NT2/D1 (cell line): ENCODE results near the gene CMBL.

Experiments used
- DNase-seq: peaks from one replicate; pipeline ENCODE4 v3.0.0-alpha.2; 2011; ENCODE audit warnings: low read depth, low spot score
- H3K27me3 ChIP-seq: 2 replicates; pipeline ENCODE4 v1.6.0; 2011; ENCODE audit warnings: mild to moderate bottlenecking; ENCODE audit not compliant: insufficient read length, insufficient read depth
- H3K36me3 ChIP-seq: 2 replicates; pipeline ENCODE4 v1.6.1; 2011; ENCODE audit warnings: mild to moderate bottlenecking, low read length, mixed read lengths; ENCODE audit not compliant: insufficient read depth, insufficient read length
- H3K4me1 ChIP-seq: 2 replicates; pipeline ENCODE4 v1.5.1; 2011; ENCODE audit not compliant: insufficient read depth, insufficient read length
- H3K4me3 ChIP-seq: 2 replicates; pipeline ENCODE4 v1.5.1; 2011; ENCODE audit warnings: low read depth; ENCODE audit not compliant: insufficient read length
- H3K9ac ChIP-seq: 2 replicates; pipeline ENCODE4 v1.6.0; 2011; ENCODE audit warnings: low read depth; ENCODE audit not compliant: insufficient read length
- H3K9me3 ChIP-seq: 2 replicates; pipeline ENCODE4 v1.5.1; 2011; ENCODE audit warnings: mild to moderate bottlenecking, low read length; ENCODE audit not compliant: insufficient read depth
- SUZ12 ChIP-seq: IDR thresholded peaks from 2 replicates; pipeline ENCODE4 v1.6.1; 2011; ENCODE audit not compliant: insufficient read length, insufficient read depth; ENCODE audit errors: extremely low read depth
- YY1 ChIP-seq: IDR thresholded peaks from 2 replicates; pipeline ENCODE4 v1.6.1; 2011; ENCODE audit not compliant: insufficient read length, insufficient read depth
- ZNF274 ChIP-seq: IDR thresholded peaks from 2 replicates; pipeline ENCODE4 v1.6.1; 2011; ENCODE audit warnings: mild to moderate bottlenecking, low read depth, low read length

The CMBL gene

GRCh38 chr5:10331341-10331796 lies 23.7 kb upstream of the CMBL start:
- Histone ChIP-seq H3K9ac (no peak overlapping the region), H3K4me3 (no peak overlapping the region), H3K9me3 (no peaks in the 10 kb centered on the region), H3K36me3 (no peaks in the 10 kb centered on the region), H3K4me1 (no peaks in the 10 kb centered on the region), H3K27me3 (peaks cover 64% of the 10 kb centered on the region)
- no peak for DNase-seq
- TF ChIP-seq YY1, result no peak
- no peak for TF ChIP-seq SUZ12
- no peak for TF ChIP-seq ZNF274

- Histone ChIP-seq H3K4me3 (no peak overlapping the region), H3K4me1 (no peaks in the 10 kb centered on the region), H3K27me3 (peaks cover 61% of the 10 kb centered on the region), H3K36me3 (no peaks in the 10 kb centered on the region), H3K9me3 (no peaks in the 10 kb centered on the region), H3K9ac (no peak overlapping the region)
- TF ChIP-seq SUZ12, result no peak
- DNase-seq, result no peak
Observed at GRCh38 chr5:10330511-10331230, 23.0 kb upstream of the CMBL start.

- H3K36me3 ChIP-seq, result no peaks in the 10 kb centered on the region
- no peak overlapping the region for H3K4me3 ChIP-seq
- no peaks in the 10 kb centered on the region for H3K9me3 ChIP-seq
- peaks cover 54% of the 10 kb centered on the region for H3K27me3 ChIP-seq
- DNase-seq, result no peak
- no peaks in the 10 kb centered on the region for H3K4me1 ChIP-seq
- TF ChIP-seq SUZ12, result no peak
- TF ChIP-seq YY1, result no peak
- no peak overlapping the region for H3K9ac ChIP-seq
Observed at GRCh38 chr5:10329820-10330481, 22.2 kb upstream of the CMBL start.

DNA sequence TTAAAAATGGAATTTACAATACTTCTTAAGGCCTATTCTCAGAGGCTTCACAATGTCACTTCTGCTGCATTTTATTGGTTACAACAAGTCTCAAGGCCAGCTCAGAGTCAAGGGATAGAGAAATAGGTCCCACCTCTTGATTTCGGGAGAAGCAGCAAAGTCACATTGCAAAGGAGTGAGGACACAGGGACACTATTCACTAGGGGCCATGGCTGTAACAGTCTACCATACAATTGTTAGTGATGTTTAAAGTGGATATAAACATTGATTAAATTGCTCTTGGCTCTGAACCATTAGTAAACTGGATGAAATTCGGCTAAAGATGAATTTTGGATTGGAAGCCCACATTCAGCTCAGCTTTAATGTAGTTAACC lies 21.7 kb upstream of the CMBL start:
- peaks cover 49% of the 10 kb centered on the region for H3K27me3 ChIP-seq
- H3K36me3 ChIP-seq, result no peaks in the 10 kb centered on the region
- no peak overlapping the region for H3K9ac ChIP-seq
- no peaks in the 10 kb centered on the region for H3K4me1 ChIP-seq
- no peak for TF ChIP-seq ZNF274
- no peak for TF ChIP-seq YY1
- no peak for TF ChIP-seq SUZ12
- no peak for DNase-seq
- H3K4me3 ChIP-seq, result no peak overlapping the region
- H3K9me3 ChIP-seq, result no peaks in the 10 kb centered on the region

DNA sequence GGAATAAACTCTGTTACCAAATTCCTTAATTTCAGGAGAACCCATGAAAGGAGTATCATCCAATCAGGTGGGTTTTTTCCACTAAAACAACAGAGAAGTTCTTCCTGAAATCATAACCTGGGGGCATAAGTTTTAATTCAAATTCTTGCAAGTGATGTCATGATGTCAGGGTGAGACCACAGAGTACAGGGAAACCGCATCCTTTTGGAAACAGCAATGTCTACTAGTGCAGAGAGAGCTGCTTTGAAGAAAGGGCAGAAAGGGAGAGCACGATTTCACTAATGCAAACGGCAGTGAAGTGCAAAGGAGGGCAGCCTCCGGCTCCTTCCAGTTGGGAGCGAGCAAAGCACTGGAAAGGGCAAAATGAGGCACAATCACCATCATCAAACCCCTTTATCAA lies 20.6 kb upstream of the CMBL start:
- Histone ChIP-seq H3K4me1 (no peaks in the 10 kb centered on the region), H3K27me3 (peaks cover 38% of the 10 kb centered on the region), H3K9me3 (no peaks in the 10 kb centered on the region), H3K9ac (no peak overlapping the region), H3K4me3 (no peak overlapping the region), H3K36me3 (no peaks in the 10 kb centered on the region)
- TF ChIP-seq YY1 (no peak), ZNF274 (no peak), SUZ12 (no peak)
- DNase-seq, result no peak

- TF ChIP-seq SUZ12, result no peak
- TF ChIP-seq YY1, result no peak
- no peak for TF ChIP-seq ZNF274
- Histone ChIP-seq H3K4me1 (no peaks in the 10 kb centered on the region), H3K4me3 (no peak overlapping the region), H3K36me3 (no peaks in the 10 kb centered on the region), H3K27me3 (peaks cover 3% of the 10 kb centered on the region), H3K9me3 (no peaks in the 10 kb centered on the region), H3K9ac (no peak overlapping the region)
- no peak for DNase-seq
Observed at GRCh38 chr5:10324518-10325370, 17.0 kb upstream of the CMBL start.

DNA sequence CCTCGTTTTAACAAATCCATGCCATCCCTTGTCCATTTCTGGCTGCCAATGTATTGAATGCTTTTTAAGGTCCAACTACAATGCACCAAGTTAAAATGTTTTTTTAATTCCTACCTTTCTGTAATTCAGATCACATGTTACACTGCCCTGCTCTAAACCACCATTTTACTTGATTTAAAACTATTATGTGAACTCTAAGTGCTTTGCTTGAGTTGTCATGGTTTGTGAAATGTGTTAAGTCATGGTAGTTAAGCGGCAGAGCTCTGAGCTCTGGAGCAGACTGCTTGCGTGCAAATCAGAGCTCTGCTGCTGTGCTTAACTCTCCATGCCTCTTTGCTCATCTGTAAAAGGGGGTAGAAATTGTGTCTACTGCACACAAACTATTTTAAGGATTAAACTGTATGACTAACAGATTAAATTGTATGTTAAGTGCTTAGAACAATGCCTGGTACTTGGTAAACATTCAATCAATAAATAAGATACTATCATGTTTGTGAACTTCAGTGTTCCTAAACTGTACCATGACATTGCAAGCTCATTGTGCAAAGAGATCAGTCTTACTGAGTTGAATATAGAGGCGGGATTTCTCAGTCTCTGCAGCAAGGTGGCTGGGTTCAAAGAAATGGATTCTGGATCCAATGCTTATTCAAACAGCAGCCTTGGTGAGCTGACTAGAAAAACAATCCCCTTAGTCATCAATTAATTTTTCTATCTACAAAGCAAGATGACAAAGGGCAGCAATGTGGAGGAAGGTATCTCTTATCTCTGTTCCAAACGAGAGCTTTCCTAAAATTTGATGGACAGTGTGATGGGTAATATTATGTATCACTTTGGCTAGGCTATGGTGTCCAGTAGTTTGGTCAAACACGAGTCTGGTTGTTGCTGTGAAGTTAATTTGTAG lies 16.1 kb upstream of the CMBL start:
- no peak for DNase-seq
- Histone ChIP-seq H3K36me3 (no peaks in the 10 kb centered on the region), H3K4me3 (no peak overlapping the region), H3K9ac (no peak overlapping the region), H3K27me3 (no peaks in the 10 kb centered on the region), H3K4me1 (no peaks in the 10 kb centered on the region), H3K9me3 (no peaks in the 10 kb centered on the region)
- TF ChIP-seq ZNF274 (no peak), SUZ12 (no peak), YY1 (no peak)
